CD4-positive, alpha-beta memory T cell (primary cell): ENCODE measurements around the gene TNFRSF19. TPM values are rescaled to one million over a fixed set of nuclear protein-coding genes. Genes with fewer than 3 reads are reported as not detected.

Experiments
- CTCF ChIA-PET: fragments of 350-600 bp; sonication (Branson Sonifier 250); formaldehyde crosslinking; loops from one replicate; lab custom pipeline; 2021; ENCODE audit warnings: inconsistent platforms; ENCODE audit not compliant: partially characterized antibody; lab: Charles Lee
- POLR2A ChIA-PET: fragments of 350-600 bp; sonication (Branson Sonifier 250); formaldehyde crosslinking; loops from one replicate; lab custom pipeline; 2021; ENCODE audit not compliant: partially characterized antibody; lab: Charles Lee
- DNase-seq, 5 donors: peaks; one replicate each; pipeline versions ENCODE4 v3.0.0 to v3.0.0-alpha.2; 2020 to 2022; ENCODE audit warnings: mixed read lengths in 1 of 5
- H3K27ac ChIP-seq: one replicate; pipeline ENCODE4 v1.7.0; 2013; ENCODE audit warnings: low read depth, low read length
- H3K27me3 ChIP-seq: 2 replicates; pipeline ENCODE4 v1.7.0; 2013; ENCODE audit warnings: mild to moderate bottlenecking, low read length, moderate library complexity; ENCODE audit not compliant: insufficient read depth
- H3K36me3 ChIP-seq: 2 replicates; pipeline ENCODE4 v1.7.0; 2013; ENCODE audit warnings: mild to moderate bottlenecking, low read length, moderate library complexity; ENCODE audit not compliant: insufficient read depth
- H3K4me1 ChIP-seq: 2 replicates; pipeline ENCODE4 v1.7.0; 2013; ENCODE audit warnings: mild to moderate bottlenecking, low read length, moderate library complexity; ENCODE audit not compliant: insufficient read depth
- H3K4me3 ChIP-seq, 2 donors: one replicate each; pipeline ENCODE4 v1.7.0; 2013; ENCODE audit warnings: low read length in 2 of 2, mild to moderate bottlenecking in 1 of 2
- H3K9me3 ChIP-seq, 2 donors: one replicate each; pipeline ENCODE4 v1.7.0; 2013; ENCODE audit warnings: low read length in 2 of 2, control low read depth in 1 of 2; ENCODE audit not compliant: control insufficient read depth in 1 of 2
- H3K27ac Mint-ChIP-seq, 7 donors: one replicate each; pipeline ENCODE4 v1.8.0; 2020 to 2021; ENCODE audit warnings: mixed read lengths in 7 of 7, mild to moderate bottlenecking in 6 of 7, inconsistent platforms in 3 of 7, moderate library complexity in 3 of 7
- H3K27me3 Mint-ChIP-seq, 2 donors: one replicate each; pipeline ENCODE4 v1.8.0; 2020 to 2021; ENCODE audit warnings: mixed read lengths in 2 of 2
- H3K36me3 Mint-ChIP-seq, 2 donors: one replicate each; pipeline ENCODE4 v1.8.0; 2020 to 2021; ENCODE audit warnings: mixed read lengths in 2 of 2, inconsistent platforms in 1 of 2, mild to moderate bottlenecking in 1 of 2
- H3K4me1 Mint-ChIP-seq, 4 donors: one replicate each; pipeline ENCODE4 v1.8.0; 2020 to 2021; ENCODE audit warnings: mixed read lengths in 4 of 4, mild to moderate bottlenecking in 1 of 4
- H3K4me3 Mint-ChIP-seq, 8 donors: one replicate each; pipeline ENCODE4 v1.8.0; 2020 to 2021; ENCODE audit warnings: mixed read lengths in 8 of 8, mild to moderate bottlenecking in 7 of 8, moderate library complexity in 6 of 8, inconsistent platforms in 3 of 8
- H3K9me3 Mint-ChIP-seq, 8 donors: one replicate each; pipeline ENCODE4 v1.8.0; 2020 to 2021; ENCODE audit warnings: mixed read lengths in 8 of 8, mild to moderate bottlenecking in 5 of 8, inconsistent platforms in 3 of 8, moderate library complexity in 1 of 8
- intact Hi-C: fragments of 100-400 bp; cut with micrococcal nuclease; formaldehyde crosslinking; loops from one replicate; pipeline ENCODE4 v1.15.1; 2023
- polyA plus RNA-seq, 2 donors: library from polyadenylated mRNA; unstranded; fragments of 300-500 nt; fragmentation: Illumina TruSeq; gene quantifications; one replicate each; pipeline ENCODE4 v1.2.3, GENCODE V29; 2021
- total RNA-seq, 2 experiments: library from RNA; stranded (reverse); gene quantifications; one replicate each; pipeline ENCODE4 v1.2.3, GENCODE V29; 2021

The TNFRSF19 gene
- total and polyA plus RNA-seq, 4 experiments from 2014 or later, result 0.27 TPM; not detected in 3

- no peaks in the 10 kb centered on the region for H3K4me1 Mint-ChIP-seq
- H3K27ac ChIP-seq, result no peak overlapping the region
- H3K9me3 Mint-ChIP-seq, result no peaks in the 10 kb centered on the region
- ChIA-PET POLR2A (no interaction called here), CTCF (no interaction called here)
- peaks cover 6 to 14% of the 10 kb centered on the region in 2 donors for H3K27me3 Mint-ChIP-seq
- H3K27me3 ChIP-seq, result no peaks in the 10 kb centered on the region
- no peaks in the 10 kb centered on the region for H3K36me3 Mint-ChIP-seq
- no peaks in the 10 kb centered on the region for H3K36me3 ChIP-seq
- H3K27ac Mint-ChIP-seq, result no peak overlapping the region
- intact Hi-C loops, result no loop called here
- H3K4me3 Mint-ChIP-seq, result no peak overlapping the region
- no peak overlapping the region for H3K4me3 ChIP-seq
- no peaks in the 10 kb centered on the region for H3K4me1 ChIP-seq
- no peak for DNase-seq
- H3K9me3 ChIP-seq, result no peaks in the 10 kb centered on the region
Observed at GRCh38 chr13:23557733-23558132, 12.5 kb upstream of the TNFRSF19 start.

GRCh38 chr13:23558675-23559536 lies 11.3 kb upstream of the TNFRSF19 start:
- no peak for DNase-seq
- H3K27me3 ChIP-seq, result no peaks in the 10 kb centered on the region
- no peak overlapping the region for H3K27ac Mint-ChIP-seq
- no peak overlapping the region for H3K4me3 ChIP-seq
- H3K36me3 ChIP-seq, result no peaks in the 10 kb centered on the region
- no peaks in the 10 kb centered on the region for H3K9me3 ChIP-seq
- no peaks in the 10 kb centered on the region for H3K9me3 Mint-ChIP-seq
- no peak overlapping the region for H3K27ac ChIP-seq
- intact Hi-C loops, result no loop called here
- H3K27me3 Mint-ChIP-seq, result peaks cover 11 to 14% of the 10 kb centered on the region in 2 donors
- no peak overlapping the region for H3K4me3 Mint-ChIP-seq
- no peaks in the 10 kb centered on the region for H3K4me1 Mint-ChIP-seq
- no peaks in the 10 kb centered on the region for H3K36me3 Mint-ChIP-seq
- POLR2A ChIA-PET, result no interaction called here
- H3K4me1 ChIP-seq, result no peaks in the 10 kb centered on the region
- CTCF ChIA-PET, result no interaction called here

GRCh38 chr13:23560571-23561089 lies 9.6 kb upstream of the TNFRSF19 start:
- Histone ChIP-seq H3K36me3 (no peaks in the 10 kb centered on the region), H3K27ac (no peak overlapping the region), H3K4me3 (no peak overlapping the region), H3K4me1 (no peaks in the 10 kb centered on the region), H3K27me3 (no peaks in the 10 kb centered on the region), H3K9me3 (no peaks in the 10 kb centered on the region)
- ChIA-PET CTCF (no interaction called here), POLR2A (no interaction called here)
- H3K4me1 Mint-ChIP-seq, result no peaks in the 10 kb centered on the region
- no peaks in the 10 kb centered on the region for H3K36me3 Mint-ChIP-seq
- H3K27me3 Mint-ChIP-seq, result peaks cover 8 to 14% of the 10 kb centered on the region in 2 donors
- intact Hi-C loops, result no loop called here
- no peak overlapping the region for H3K4me3 Mint-ChIP-seq
- no peak for DNase-seq
- no peaks in the 10 kb centered on the region for H3K9me3 Mint-ChIP-seq
- no peak overlapping the region for H3K27ac Mint-ChIP-seq

GRCh38 chr13:23561261-23561660 lies 9.0 kb upstream of the TNFRSF19 start:
- Histone ChIP-seq H3K36me3 (no peaks in the 10 kb centered on the region), H3K4me3 (no peak overlapping the region), H3K27ac (no peak overlapping the region), H3K9me3 (no peaks in the 10 kb centered on the region), H3K4me1 (no peaks in the 10 kb centered on the region), H3K27me3 (no peaks in the 10 kb centered on the region)
- H3K27me3 Mint-ChIP-seq, result peaks cover 8 to 14% of the 10 kb centered on the region in 2 donors
- no peaks in the 10 kb centered on the region for H3K4me1 Mint-ChIP-seq
- no peaks in the 10 kb centered on the region for H3K36me3 Mint-ChIP-seq
- no peak overlapping the region for H3K4me3 Mint-ChIP-seq
- no peak overlapping the region for H3K27ac Mint-ChIP-seq
- intact Hi-C loops, result no loop called here
- DNase-seq, result no peak
- ChIA-PET POLR2A (no interaction called here), CTCF (no interaction called here)
- H3K9me3 Mint-ChIP-seq, result no peaks in the 10 kb centered on the region

- H3K36me3 Mint-ChIP-seq, result no peaks in the 10 kb centered on the region
- Histone ChIP-seq H3K9me3 (no peaks in the 10 kb centered on the region), H3K36me3 (no peaks in the 10 kb centered on the region), H3K4me1 (no peaks in the 10 kb centered on the region), H3K27me3 (peaks cover 2% of the 10 kb centered on the region), H3K4me3 (no peak overlapping the region), H3K27ac (no peak overlapping the region)
- intact Hi-C loops, result no loop called here
- no peak for DNase-seq
- H3K9me3 Mint-ChIP-seq, result no peaks in the 10 kb centered on the region
- CTCF ChIA-PET, result no interaction called here
- no peak overlapping the region for H3K27ac Mint-ChIP-seq
- H3K27me3 Mint-ChIP-seq, result peaks cover 17 to 20% of the 10 kb centered on the region in 2 donors
- no peak overlapping the region for H3K4me3 Mint-ChIP-seq
- no peaks in the 10 kb centered on the region for H3K4me1 Mint-ChIP-seq
- POLR2A ChIA-PET, result no interaction called here
Observed at GRCh38 chr13:23563085-23563845, 6.9 kb upstream of the TNFRSF19 start.

- H3K27ac ChIP-seq, result no peak overlapping the region
- H3K9me3 ChIP-seq, result no peaks in the 10 kb centered on the region
- H3K27me3 ChIP-seq, result peaks cover 10% of the 10 kb centered on the region
- intact Hi-C loops, result no loop called here
- Mint-ChIP-seq H3K36me3 (no peaks in the 10 kb centered on the region), H3K4me3 (no peak overlapping the region), H3K9me3 (no peaks in the 10 kb centered on the region), H3K27me3 (peaks cover 28 to 39% of the 10 kb centered on the region in 2 donors), H3K27ac (no peak overlapping the region), H3K4me1 (peaks cover 0 to 5% (median under 1%) of the 10 kb centered on the region in 4 donors)
- ChIA-PET CTCF (interaction anchor here (0.6 to 0.8 kb wide), 2 partner anchors 11 to 13 kb away, joined by 3 read pairs; no protein-coding TSS in a partner anchor), POLR2A (interaction anchor here (0.6 kb wide), 1 partner anchor 27 kb away, joined by 3 read pairs; no protein-coding TSS in a partner anchor)
- no peaks in the 10 kb centered on the region for H3K4me1 ChIP-seq
- H3K4me3 ChIP-seq, result no peak overlapping the region
- no peaks in the 10 kb centered on the region for H3K36me3 ChIP-seq
- no peak for DNase-seq
Observed at GRCh38 chr13:23567906-23568460, 2.2 kb upstream of the TNFRSF19 start.

- Histone ChIP-seq H3K27ac (no peak overlapping the region), H3K36me3 (no peaks in the 10 kb centered on the region), H3K4me3 (no peak overlapping the region), H3K9me3 (no peaks in the 10 kb centered on the region), H3K27me3 (peaks cover 14% of the 10 kb centered on the region), H3K4me1 (no peaks in the 10 kb centered on the region)
- Mint-ChIP-seq H3K4me3 (no peak overlapping the region), H3K27me3 (peaks cover 29 to 51% of the 10 kb centered on the region in 2 donors), H3K4me1 (peaks cover 0 to 5% (median under 1%) of the 10 kb centered on the region in 4 donors), H3K27ac (no peak overlapping the region), H3K36me3 (no peaks in the 10 kb centered on the region), H3K9me3 (no peaks in the 10 kb centered on the region)
- ChIA-PET POLR2A (no interaction called here), CTCF (no interaction called here)
- DNase-seq, result no peak
- intact Hi-C loops, result loop anchor here (10.0 kb wide), 1 partner anchor 184 kb away; no protein-coding TSS in a partner anchor
Observed at GRCh38 chr13:23570921-23571315, 706 bp downstream of the TNFRSF19 start.
